Brain pericyte (primary cell): ENCODE results near the gene C5orf34.
"Not testable (repeated sequence)": the region's sequence is repeated elsewhere in the genome, so short reads cannot be mapped to it uniquely, and the experiment has no call there.

Experiments
- DNase-seq: peaks from one replicate; pipeline ENCODE4 v3.0.0-alpha.2; 2012; ENCODE audit warnings: low read depth, low spot score

C5orf34 gene, protein sequence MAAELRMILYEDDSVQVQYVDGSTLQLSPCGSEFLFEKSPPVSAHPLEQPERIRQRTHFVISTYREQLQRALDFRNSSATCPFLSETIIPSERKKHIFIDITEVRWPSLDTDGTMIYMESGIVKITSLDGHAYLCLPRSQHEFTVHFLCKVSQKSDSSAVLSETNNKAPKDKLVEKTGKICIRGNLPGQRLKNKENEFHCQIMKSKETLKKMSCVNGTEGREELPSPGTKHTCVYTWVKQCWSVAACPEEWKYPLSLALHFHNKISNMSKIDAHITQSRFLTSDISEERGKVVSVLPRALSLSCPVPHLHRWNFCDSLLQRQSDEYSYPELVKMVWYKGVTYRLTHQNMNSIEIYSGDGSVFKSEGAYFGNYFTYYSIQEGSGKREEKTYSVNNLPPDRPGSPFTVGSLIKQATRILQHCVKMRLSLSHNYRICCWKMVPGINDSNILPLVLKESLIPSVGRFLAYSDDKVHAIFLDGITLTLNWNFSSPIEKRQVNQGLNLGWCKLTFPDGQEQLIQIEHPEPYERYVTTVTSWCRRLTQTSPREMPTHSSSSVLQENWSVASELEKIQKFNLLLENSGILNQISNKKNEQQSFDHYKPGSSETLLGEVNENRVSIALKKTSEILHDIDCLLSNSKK

DNA sequence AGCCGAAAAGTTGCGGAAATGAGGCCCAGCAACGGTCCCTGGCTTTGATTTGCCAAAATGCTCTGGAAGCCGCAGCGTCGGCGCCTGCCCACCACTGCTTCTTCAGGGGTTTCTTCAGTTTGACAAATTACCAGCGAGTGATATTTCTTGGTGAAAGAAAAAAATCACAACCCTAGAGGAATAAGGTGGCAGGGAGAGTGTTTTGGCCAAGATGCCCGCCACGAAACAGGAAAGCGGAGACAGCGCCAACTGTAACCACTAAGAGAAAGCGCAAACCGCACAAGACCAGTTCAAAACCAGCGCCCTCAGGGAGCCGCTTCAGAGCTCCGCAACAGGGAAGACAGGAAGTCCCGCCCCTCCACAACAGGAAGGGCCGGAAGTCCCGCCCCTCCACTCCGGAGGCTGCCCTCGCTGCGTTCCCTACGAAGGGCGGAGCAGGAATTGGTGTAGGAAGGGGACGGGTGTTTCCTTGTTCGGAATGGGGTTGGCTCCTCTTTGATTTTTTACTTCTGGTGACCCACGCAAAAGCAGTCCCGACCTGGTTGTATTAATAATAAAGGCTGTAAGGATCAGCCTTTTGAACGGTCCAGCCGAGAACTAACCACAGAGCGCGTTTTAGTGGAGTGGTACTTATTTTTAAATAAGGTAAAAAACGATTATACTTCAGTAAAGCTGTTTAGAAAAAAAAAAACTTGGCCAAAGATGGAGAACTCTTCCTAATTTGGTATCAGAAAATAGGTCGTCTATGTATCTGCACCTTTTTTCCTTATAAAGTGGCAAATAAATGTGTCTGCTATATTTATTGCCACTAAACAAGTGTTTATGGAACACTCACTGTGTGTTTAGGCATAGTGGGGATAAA, at the start of gene C5orf34:
TSS of gene C5orf34 (minus strand) at position 333 of the 862 bp plus-strand sequence. CDS start 5,809 bp downstream, outside the sequence.
- peak; percentile 89 for DNase-seq

DNA sequence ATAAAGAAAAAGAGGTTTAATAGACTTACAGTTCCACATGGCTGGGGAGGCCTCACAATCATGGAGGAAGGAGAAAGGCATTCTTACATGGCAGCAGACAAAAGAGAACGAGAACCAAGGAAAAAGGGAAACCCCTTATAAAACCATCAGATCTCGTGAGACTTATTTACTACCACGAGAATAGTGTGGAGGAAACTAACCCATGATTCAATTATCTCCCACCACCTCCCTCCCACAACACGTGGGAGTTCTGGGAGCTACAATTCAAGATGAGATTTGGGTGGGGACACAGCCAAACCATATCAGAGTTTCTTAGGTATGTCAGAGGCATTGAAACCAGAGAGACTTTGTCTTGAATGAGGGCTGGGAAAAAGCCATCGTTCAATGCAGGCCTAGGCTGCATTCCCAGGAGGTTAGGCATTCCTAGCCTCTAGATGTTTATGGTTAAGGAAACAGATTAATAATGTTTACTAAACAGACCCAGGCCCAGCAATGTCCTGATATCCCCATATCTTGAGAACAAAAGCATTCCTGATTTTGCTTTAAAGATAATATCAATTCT, 49.4 kb upstream of the C5orf34 start:
- no peak for DNase-seq

DNA sequence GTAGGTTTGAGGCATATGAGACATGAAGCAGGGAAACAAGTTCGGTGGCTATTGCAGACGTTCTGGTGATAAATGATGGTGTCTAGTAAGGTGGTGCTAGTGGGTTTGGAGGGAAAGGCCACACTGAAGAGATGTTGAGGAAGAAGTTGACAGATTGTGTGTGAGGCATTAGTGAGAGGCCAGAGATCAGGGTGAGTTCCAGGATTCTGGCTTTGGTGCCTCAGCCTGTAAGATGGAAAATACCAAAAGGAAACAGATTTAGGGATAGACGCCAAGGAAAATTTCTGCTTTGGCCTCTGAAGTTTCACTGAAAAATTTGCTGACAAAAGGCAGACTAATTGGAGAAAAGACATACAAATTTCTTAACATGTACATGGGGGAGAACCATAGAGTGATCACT, 48.4 kb upstream of the C5orf34 start:
- no peak for DNase-seq

DNA sequence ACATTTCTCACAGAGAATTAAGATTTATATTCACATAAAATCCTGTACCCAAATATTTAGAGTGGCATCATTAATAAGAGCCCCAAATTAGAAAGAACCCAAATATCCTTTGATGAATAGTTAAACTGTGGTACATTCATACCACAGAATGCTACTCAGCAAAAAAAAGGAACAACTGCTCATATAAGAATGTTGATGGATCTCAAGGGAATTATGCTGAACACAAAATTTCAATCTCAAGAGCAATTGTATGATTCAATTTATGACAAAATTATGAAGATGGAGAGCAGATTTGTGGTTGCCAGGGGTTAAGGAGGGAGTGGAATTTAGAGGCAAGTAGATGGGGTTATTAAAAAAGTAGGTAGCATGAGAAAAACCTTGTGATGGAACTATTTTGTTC, 46.4 kb upstream of the C5orf34 start:
- DNase-seq, result no peak

GRCh38 chr5:43560128-43560527, 45.2 kb upstream of the C5orf34 start:
- no peak for DNase-seq

DNA sequence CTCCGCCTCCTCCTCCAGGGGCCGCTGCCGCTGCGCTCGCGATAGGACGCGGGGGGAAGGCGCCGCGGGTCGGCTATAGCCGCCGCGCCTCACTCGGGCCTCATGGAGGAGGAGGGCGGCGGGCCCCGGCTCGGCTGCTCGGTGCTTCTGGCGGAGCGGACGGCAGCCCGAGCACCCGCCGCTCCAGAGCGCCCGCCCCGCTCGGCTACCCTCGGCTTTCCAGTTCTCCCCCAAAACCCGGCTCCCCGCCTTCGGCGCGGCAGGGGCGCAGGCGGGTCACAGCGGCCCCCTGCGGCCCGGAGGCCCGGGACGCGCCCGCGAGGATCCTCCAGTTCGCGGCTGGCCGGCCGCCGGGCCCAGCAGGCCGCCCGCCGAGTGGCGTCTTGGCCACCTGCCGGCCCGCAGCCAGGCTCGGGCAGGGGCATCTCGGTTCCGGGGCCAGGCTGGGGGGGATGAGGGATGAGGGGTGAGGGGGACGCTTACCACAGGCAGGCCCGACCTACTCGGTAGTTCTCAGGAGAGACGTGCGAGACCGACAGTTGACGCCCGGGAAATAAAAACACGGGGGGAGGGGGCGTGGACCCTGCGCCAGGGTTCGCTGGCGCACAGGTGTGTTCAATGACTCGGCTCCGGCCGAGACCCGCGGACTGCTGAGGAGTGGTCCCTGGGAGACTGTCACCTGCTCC, 42.1 kb upstream of the C5orf34 start, which contains the start of gene PAIP1:
TSS of gene PAIP1 (minus strand) at position 221 of the 686 bp plus-strand sequence. CDS start 231 bp downstream, outside the sequence.
- DNase-seq, result peak; percentile 34

- not testable (repeated sequence) for DNase-seq
Observed at GRCh38 chr5:43556607-43556856, 41.6 kb upstream of the C5orf34 start.

- DNase-seq, result no peak
Observed at GRCh38 chr5:43555895-43556606, 41.1 kb upstream of the C5orf34 start.

DNA sequence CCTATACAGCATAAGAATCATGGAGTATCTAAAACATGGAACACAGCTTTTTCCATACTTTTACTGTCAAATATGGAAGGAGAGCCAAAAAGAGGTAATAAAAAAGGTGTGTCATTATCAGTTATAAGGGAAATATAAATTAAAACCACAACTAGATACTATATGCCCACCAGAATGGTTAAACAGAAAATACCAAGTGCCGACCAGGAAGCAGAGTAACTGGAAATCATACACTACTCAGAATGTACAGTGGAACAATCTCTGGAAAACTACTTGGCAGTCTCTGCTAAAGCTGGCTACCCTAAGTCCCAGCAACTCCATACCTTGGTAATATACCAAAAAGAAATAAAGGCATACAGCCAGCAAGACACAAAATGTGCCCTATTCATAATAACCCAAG, 39.5 kb upstream of the C5orf34 start:
- no peak for DNase-seq

GRCh38 chr5:43553381-43553780, 38.4 kb upstream of the C5orf34 start:
- no peak for DNase-seq

DNA sequence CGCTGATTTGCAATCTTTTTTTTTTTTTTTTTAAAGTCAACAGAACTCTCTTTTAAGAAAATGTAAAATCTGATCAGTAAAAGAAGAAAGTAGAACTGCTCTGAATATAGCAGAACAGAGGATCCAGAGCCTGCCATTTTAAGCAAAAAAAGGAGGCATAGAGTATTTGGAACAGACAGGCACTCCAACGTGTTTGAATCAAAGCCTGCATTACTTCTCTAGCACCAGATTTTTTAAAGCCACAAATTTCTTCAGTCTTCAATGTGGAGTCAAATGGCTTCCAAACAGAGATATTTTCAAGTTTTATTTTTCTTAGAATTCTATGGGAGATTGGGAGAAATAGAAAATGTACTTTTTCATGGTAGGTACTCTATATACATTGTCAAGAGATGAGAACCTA, 36.8 kb upstream of the C5orf34 start:
- no peak for DNase-seq

GRCh38 chr5:43549272-43549671, 34.3 kb upstream of the C5orf34 start:
- DNase-seq, result not testable (repeated sequence)

GRCh38 chr5:43548358-43548757, 33.4 kb upstream of the C5orf34 start:
- DNase-seq, result no peak

- no peak for DNase-seq
Observed at GRCh38 chr5:43547532-43547931, 32.6 kb upstream of the C5orf34 start.

DNA sequence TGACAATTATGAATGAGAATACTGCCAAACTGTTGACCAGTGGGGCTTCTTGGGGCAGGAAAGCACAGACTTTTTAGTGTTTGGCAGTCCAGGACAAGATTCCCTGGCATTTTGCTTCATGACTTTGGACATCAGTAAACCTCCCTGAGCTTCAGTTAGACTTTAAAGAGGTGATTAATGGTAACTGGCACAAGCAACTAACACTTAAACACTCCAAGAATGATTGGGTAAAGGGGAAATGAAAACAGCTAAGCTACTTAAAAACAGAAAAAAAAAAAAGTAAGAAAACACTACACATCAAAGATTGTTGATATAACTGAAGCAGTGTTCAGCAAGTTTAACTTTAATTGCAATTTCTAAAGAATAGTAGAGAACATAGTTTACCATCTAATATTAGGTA, 28.5 kb upstream of the C5orf34 start:
- DNase-seq, result no peak

GRCh38 chr5:43540746-43541145, 25.8 kb upstream of the C5orf34 start:
- DNase-seq, result no peak

GRCh38 chr5:43536972-43537371, 22.0 kb upstream of the C5orf34 start:
- DNase-seq, result no peak

- DNase-seq, result no peak
Observed at GRCh38 chr5:43533646-43534045, 18.7 kb upstream of the C5orf34 start.

GRCh38 chr5:43530648-43531047, 15.7 kb upstream of the C5orf34 start:
- DNase-seq, result no peak

- DNase-seq, result no peak
Observed at GRCh38 chr5:43523662-43524072, 8.7 kb upstream of the C5orf34 start.

DNA sequence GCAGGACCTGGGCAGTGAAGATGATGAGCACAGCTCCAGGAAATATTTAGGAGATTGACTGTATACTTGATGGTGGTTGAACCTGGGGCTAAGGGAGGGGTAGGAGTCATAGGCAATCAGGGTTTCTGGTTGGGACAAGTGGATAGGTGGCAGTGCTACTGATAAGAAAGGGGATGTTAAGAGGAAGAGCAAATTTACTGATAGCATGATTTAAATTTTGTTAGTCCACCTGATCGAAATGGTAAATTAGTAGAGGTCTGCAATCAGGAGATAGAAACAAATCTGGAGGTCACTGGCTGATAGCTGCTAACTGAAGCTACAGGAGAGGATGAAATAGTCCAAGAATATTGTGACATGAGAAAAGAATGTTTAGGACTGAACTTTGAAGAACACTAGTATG, 5.7 kb upstream of the C5orf34 start:
- no peak for DNase-seq
